Parathyroid adenoma (tissue), 2 donors: ENCODE data around the gene SPATA13.

Experiments used
- H2AFZ ChIP-seq: fragments of 300-600 bp; sonication (generic); one replicate; pipeline ENCODE4 v1.7.0; 2017; ENCODE audit warnings: antibody characterized with exemption, mild to moderate bottlenecking
- H3K27ac ChIP-seq: fragments of 300-600 bp; sonication (generic); one replicate; pipeline ENCODE4 v1.7.0; 2017
- H3K27me3 ChIP-seq: fragments of 300-600 bp; sonication (generic); one replicate; pipeline ENCODE4 v1.7.0; 2017; ENCODE audit warnings: low read length; ENCODE audit not compliant: control insufficient read depth, insufficient read depth
- H3K36me3 ChIP-seq: fragments of 300-600 bp; sonication (generic); one replicate; pipeline ENCODE4 v1.7.0; 2017; ENCODE audit warnings: low read length; ENCODE audit not compliant: control insufficient read depth, insufficient read depth
- H3K4me1 ChIP-seq: fragments of 300-600 bp; sonication (generic); one replicate; pipeline ENCODE4 v1.7.0; 2017; ENCODE audit warnings: control low read depth
- H3K4me2 ChIP-seq: fragments of 300-600 bp; sonication (generic); one replicate; pipeline ENCODE4 v1.7.0; 2017; ENCODE audit warnings: low read length
- H3K4me3 ChIP-seq: fragments of 300-600 bp; sonication (generic); one replicate; pipeline ENCODE4 v1.7.0; 2017; ENCODE audit warnings: low read depth, low read length
- H3K79me2 ChIP-seq: fragments of 300-600 bp; sonication (generic); one replicate; pipeline ENCODE4 v1.7.0; 2017; ENCODE audit warnings: control low read depth
- H3K9ac ChIP-seq: fragments of 300-600 bp; sonication (generic); one replicate; pipeline ENCODE4 v1.7.0; 2017; ENCODE audit warnings: mild to moderate bottlenecking
- H3K9me3 ChIP-seq: fragments of 300-600 bp; sonication (generic); one replicate; pipeline ENCODE4 v1.7.0; 2017; ENCODE audit warnings: low read length; ENCODE audit not compliant: control insufficient read depth
- CTCF ChIP-seq: fragments of 300-600 bp; sonication (generic); IDR thresholded peaks from one replicate; pipeline ENCODE4 v1.7.0; 2017; ENCODE audit warnings: antibody characterized with exemption, mild to moderate bottlenecking
- donor health status: primary hyperparathyroidism.

SPATA13 gene

GRCh38 chr13:24284889-24285565 is 124.5 kb downstream of the SPATA13 start:
- Histone ChIP-seq H3K36me3 (no peaks in the 10 kb centered on the region), H3K4me3 (no peak overlapping the region), H3K4me2 (no peak overlapping the region), H3K27me3 (no peaks in the 10 kb centered on the region), H2AFZ (no peak overlapping the region), H3K79me2 (no peaks in the 10 kb centered on the region), H3K4me1 (no peaks in the 10 kb centered on the region), H3K9me3 (no peaks in the 10 kb centered on the region), H3K27ac (no peak overlapping the region), H3K9ac (no peak overlapping the region)
- TF ChIP-seq CTCF: no peak

GRCh38 chr13:24286624-24287023 is 126.1 kb downstream of the SPATA13 start:
- Histone ChIP-seq H3K9ac (no peak overlapping the region), H2AFZ (no peak overlapping the region), H3K4me1 (no peaks in the 10 kb centered on the region), H3K79me2 (no peaks in the 10 kb centered on the region), H3K36me3 (no peaks in the 10 kb centered on the region), H3K4me2 (no peak overlapping the region), H3K9me3 (no peaks in the 10 kb centered on the region), H3K27me3 (no peaks in the 10 kb centered on the region), H3K4me3 (no peak overlapping the region), H3K27ac (no peak overlapping the region)
- no peak for TF ChIP-seq CTCF

- Histone ChIP-seq H3K36me3 (no peaks in the 10 kb centered on the region), H3K4me1 (no peaks in the 10 kb centered on the region), H3K79me2 (no peaks in the 10 kb centered on the region), H3K27me3 (no peaks in the 10 kb centered on the region), H3K4me2 (no peak overlapping the region), H2AFZ (no peak overlapping the region), H3K27ac (no peak overlapping the region), H3K9me3 (no peaks in the 10 kb centered on the region), H3K4me3 (no peak overlapping the region), H3K9ac (no peak overlapping the region)
- no peak for TF ChIP-seq CTCF
Measured at GRCh38 chr13:24287748-24288287, 127.3 kb downstream of the SPATA13 start.

- Histone ChIP-seq H3K27ac (no peak overlapping the region), H2AFZ (no peak overlapping the region), H3K4me2 (no peak overlapping the region), H3K9ac (no peak overlapping the region), H3K79me2 (no peaks in the 10 kb centered on the region), H3K9me3 (no peaks in the 10 kb centered on the region), H3K36me3 (no peaks in the 10 kb centered on the region), H3K4me3 (no peak overlapping the region), H3K27me3 (no peaks in the 10 kb centered on the region), H3K4me1 (no peaks in the 10 kb centered on the region)
- TF ChIP-seq CTCF: no peak
Measured at GRCh38 chr13:24288870-24289269, 128.3 kb downstream of the SPATA13 start.
